22Rv1 (cell line): ENCODE measurements around the gene ALOX15.

Experiments
- H3K27ac ChIP-seq: fragments of 450-650 bp; 2 replicates; pipeline ENCODE4 v1.5.1; 2017
- ZFX ChIP-seq: fragments of 450-650 bp; IDR thresholded peaks from 2 replicates; pipeline ENCODE4 v1.6.1; 2017; ENCODE audit warnings: antibody characterized with exemption, borderline replicate concordance
- TF ChIP-seq, protein P1 (sequence below): fragments of 450-650 bp; IDR thresholded peaks from 2 replicates; pipeline ENCODE4 v1.5.1; 2017; ENCODE audit warnings: mild to moderate bottlenecking

Gene ALOX15

DNA sequence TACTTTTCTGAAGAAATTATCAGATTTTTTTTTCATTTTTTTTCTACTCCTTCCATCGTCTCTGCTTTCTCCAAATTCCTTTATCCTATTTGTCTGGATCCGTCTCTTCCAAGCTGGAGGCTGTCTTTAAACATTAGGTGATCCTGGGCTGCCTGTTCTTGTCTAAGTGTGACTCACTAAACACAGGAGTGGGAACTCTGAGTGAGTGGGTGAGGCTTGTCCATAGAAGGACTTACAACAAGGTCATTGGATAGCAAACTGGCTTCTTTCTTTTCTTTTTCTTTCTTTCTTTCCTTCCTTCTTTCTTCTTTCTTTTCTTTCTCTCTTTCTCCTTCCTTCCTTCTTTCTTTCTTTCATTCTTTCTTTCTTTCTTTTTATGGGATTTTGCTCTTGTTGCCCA is 18.2 kb downstream of the ALOX15 start:
- TF ChIP-seq ZFX, result no peak
- TF ChIP-seq, protein P1, sequence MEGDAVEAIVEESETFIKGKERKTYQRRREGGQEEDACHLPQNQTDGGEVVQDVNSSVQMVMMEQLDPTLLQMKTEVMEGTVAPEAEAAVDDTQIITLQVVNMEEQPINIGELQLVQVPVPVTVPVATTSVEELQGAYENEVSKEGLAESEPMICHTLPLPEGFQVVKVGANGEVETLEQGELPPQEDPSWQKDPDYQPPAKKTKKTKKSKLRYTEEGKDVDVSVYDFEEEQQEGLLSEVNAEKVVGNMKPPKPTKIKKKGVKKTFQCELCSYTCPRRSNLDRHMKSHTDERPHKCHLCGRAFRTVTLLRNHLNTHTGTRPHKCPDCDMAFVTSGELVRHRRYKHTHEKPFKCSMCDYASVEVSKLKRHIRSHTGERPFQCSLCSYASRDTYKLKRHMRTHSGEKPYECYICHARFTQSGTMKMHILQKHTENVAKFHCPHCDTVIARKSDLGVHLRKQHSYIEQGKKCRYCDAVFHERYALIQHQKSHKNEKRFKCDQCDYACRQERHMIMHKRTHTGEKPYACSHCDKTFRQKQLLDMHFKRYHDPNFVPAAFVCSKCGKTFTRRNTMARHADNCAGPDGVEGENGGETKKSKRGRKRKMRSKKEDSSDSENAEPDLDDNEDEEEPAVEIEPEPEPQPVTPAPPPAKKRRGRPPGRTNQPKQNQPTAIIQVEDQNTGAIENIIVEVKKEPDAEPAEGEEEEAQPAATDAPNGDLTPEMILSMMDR, result no peak

DNA sequence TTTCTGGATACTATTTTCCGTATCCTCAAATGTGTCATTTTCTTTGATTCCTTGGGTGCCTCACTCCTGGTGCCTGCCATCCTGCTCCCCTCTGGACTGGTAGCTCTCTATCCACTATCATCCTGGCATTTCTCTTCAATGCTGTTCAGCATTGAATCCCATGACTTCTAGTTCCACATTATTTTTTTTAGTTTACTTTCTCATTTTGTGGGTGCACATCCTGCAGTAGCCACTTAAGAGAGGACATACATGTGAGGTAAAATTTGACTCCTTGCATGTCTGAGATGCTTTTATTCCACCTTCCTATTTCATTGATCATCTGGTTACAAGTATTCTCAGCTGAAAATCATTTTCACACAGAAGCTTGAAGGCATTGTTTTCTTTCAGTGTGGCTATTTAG is 19.1 kb downstream of the ALOX15 start:
- no peak overlapping the region for H3K27ac ChIP-seq
- TF ChIP-seq ZFX, result no peak
- TF ChIP-seq, protein P1, result no peak

More for the DNA sequence above, 18.2 kb downstream of the ALOX15 start:
- H3K27ac ChIP-seq, result no peak overlapping the region

DNA sequence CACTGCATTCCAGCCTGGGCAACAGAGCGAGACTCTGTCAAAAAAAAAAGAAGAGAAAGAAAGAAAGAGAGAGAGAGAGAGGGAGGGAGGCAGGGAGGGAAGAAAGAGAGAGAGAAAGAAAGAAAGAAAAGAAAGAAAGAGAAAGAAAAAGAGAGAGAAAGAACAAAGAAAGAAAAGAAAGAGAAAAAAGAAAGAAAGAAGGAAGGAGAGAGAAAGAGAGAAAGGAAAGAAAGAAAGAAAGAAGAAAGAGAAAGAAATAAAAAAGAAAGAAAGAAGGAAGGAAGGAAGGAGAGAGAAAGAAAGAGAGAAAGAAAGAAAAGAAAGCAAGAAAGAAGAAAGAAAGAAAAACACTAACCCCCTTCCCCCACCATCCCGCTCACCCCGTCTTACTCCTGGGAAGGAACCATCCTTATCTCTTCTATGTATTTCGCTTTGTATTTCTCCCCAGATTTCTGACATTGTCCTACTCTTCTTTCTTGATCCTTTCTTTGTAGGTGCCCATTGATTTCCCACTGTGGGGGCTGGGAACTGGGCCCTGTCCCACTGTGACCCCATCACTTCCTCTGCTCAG is 20.9 kb downstream of the ALOX15 start:
- no peak overlapping the region for H3K27ac ChIP-seq
- TF ChIP-seq, protein P1, result no peak
- TF ChIP-seq ZFX, result no peak

DNA sequence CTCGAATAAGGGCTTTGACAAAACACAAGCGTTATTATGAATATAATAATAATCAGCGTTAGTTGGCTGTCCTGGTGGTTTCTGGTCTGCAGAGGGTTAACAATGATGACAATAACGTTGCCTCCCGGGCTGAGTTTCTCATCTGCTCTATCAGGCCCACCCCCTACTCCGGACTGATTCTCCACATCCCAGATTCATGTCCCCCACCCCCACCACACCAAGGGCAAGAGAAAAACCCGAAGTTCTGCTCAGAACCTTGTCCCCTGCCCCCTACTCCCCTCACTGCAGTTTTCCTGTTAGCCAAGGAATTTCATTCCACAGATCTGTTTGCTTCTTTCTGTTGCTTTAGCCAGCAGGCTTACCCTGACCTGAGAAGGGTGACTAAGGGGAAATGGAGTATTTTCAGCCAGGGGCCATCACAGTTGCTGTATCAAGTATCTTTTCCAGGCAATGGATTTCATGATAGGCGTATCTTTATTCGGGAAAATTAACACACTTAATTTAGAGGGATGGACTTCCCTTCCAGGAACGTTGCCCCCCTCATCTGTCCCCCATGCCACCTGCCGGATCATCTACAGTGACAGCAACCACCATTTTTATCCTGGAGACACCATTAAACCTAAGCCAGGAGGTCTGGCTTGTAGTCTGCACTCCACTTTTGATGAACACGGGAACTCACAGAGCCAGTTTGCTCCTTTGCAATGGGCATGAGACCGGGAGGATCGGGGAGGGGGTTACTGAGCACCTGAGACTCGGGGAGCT is 23.7 kb downstream of the ALOX15 start:
- H3K27ac ChIP-seq, result no peak overlapping the region
- TF ChIP-seq ZFX, result no peak
- TF ChIP-seq, protein P1, result no peak

DNA sequence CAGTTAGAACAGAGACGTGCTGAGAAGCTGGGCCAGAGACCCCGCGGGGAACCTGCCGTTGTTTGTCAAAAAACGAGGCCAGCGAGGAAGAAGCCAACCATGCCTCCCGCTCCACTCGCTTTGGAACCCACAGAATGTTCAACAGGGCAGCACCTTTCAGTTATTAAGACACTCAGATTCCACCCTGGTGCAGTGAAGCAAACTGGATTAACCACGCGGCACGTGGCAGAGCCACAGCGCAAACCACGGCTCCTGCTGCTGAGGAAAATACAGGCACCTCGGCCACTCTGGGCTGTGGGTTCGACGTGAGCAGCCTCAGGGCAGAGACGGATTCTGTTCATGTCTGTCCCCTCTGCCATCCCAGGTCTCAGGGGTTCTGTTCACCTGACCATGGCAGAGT is 24.4 kb downstream of the ALOX15 start:
- TF ChIP-seq ZFX, result no peak
- TF ChIP-seq, protein P1, result no peak
- no peak overlapping the region for H3K27ac ChIP-seq

DNA sequence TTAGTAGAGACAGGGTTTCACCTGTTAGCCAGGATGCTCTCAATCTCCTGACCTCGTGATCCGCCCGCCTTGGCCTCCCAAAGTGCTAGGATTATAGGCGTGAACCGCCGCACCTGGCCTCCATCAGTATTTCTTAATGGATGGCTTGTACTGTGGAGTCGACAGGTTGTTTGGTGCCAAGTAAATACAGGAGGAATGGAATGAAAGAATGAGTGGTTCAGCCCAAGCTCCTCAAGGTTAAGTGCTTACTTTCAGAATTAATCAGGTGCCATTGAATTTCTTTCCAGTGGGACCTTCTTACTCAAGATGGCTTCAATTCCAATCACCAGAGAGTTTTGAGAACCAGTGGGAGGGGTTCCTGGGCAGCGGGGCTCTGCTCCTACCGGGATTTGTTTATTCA is 25.0 kb downstream of the ALOX15 start:
- no peak overlapping the region for H3K27ac ChIP-seq
- TF ChIP-seq, protein P1, result no peak
- no peak for TF ChIP-seq ZFX

DNA sequence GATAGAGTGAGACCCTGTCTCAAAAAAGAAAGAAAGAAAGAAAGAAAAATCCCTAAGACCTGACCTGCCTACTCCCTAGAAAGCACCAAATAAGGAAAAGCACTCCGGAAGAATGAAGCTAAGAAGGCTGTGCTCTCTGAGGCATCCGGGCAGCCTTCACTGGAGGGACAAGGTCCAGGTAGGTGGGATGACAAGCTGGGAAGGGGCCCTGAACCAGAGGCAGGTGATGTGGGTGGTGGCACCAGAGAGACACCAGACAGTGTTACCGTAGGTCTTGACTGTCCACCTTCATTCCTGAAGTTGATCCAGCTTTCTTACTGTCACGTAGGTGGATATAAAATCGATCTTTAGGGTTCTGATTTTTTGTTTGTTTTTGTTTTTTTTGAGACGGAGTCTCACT is 30.8 kb downstream of the ALOX15 start:
- TF ChIP-seq, protein P1, result no peak
- no peak for TF ChIP-seq ZFX
- no peak overlapping the region for H3K27ac ChIP-seq
